K562 (cell line): ENCODE measurements around the gene CHD3. TPM values are rescaled to one million over a fixed set of nuclear protein-coding genes. Genes with fewer than 3 reads are reported as not detected.

Source experiments
- ATAC-seq: fragments of 200-7000 bp; cut with Tn5 transposase; 3 replicates; pipeline ENCODE4 v1.9.1; 2020; ENCODE audit warnings: moderate library complexity
- BruUV-seq: library from RNA; stranded (reverse); fragments of 400-500 nt; replicated peaks from 2 replicates; lab custom pipeline; 2021; lab: Mats Ljungman, UMichigan
- CTCF ChIA-PET: fragments of 300-600 bp; formaldehyde crosslinking; extraction: SDS; loops from one replicate; lab custom pipeline; 2021; ENCODE audit warnings: low intra/inter-chr PET ratio; lab: Yijun Ruan, JAX
- POLR2A ChIA-PET: fragments of 300-600, 350-650 bp; sonication (Branson Sonifier 250); formaldehyde crosslinking; extraction: SDS; loops from one replicate; lab custom pipeline; 2021; ENCODE audit warnings: antibody characterized with exemption, inconsistent platforms; lab: Yijun Ruan, JAX
- DNase-seq, 4 experiments: peaks; one replicate each; pipeline versions ENCODE4 v3.0.0 to v3.0.0-alpha.2; 2011 to 2018; ENCODE audit warnings: low spot score in 3 of 4, mixed read lengths in 3 of 4; ENCODE audit errors: extremely low read depth in 1 of 4
- FAIRE-seq: peaks from 2 replicates; lab custom pipeline; 2011; peaks lifted over from hg19 to GRCh38; lab: Jason Lieb, UNC
- H2AFZ ChIP-seq: 2 replicates; pipeline ENCODE4 v1.6.0; 2011; ENCODE audit warnings: low read depth, low read length, control low read depth, inconsistent platforms
- H3K27ac ChIP-seq: fragments of 200-600 bp; 3 replicates; pipeline ENCODE4 v1.8.0; 2011; ENCODE audit warnings: low read depth, mild to moderate bottlenecking, control low read depth, inconsistent platforms, low read length, moderate library complexity, mixed read lengths; ENCODE audit errors: extremely low read depth
- H3K27me3 ChIP-seq, 2 experiments: fragments of 300-600 bp in 1 of 2; 2 replicates in 1 of 2; 3 replicates in 1 of 2; pipeline versions ENCODE4 v1.6.0 to v1.8.0; 2011; ENCODE audit warnings: inconsistent platforms in 2 of 2, low read length in 2 of 2, mild to moderate bottlenecking in 1 of 2, mixed read lengths in 1 of 2, moderate library complexity in 1 of 2; ENCODE audit not compliant: control insufficient read depth in 2 of 2, insufficient read depth in 2 of 2
- H3K36me3 ChIP-seq: fragments of 300-600 bp; 3 replicates; pipeline ENCODE4 v1.8.0; 2011; ENCODE audit warnings: mild to moderate bottlenecking, low read length, inconsistent platforms; ENCODE audit not compliant: control insufficient read depth, insufficient read depth
- H3K4me1 ChIP-seq, 2 experiments: fragments of 200-600 bp in 1 of 2; replicated peaks in 1 of 2; 2 replicates in 1 of 2; 3 replicates in 1 of 2; pipeline versions ENCODE4 v1.5.1 to v1.8.0; 2011; ENCODE audit warnings: inconsistent platforms in 2 of 2, low read length in 2 of 2, mild to moderate bottlenecking in 1 of 2, mixed read lengths in 1 of 2, moderate library complexity in 1 of 2; ENCODE audit not compliant: control insufficient read depth in 2 of 2, insufficient read depth in 2 of 2
- H3K4me2 ChIP-seq: 2 replicates; pipeline ENCODE4 v1.6.1; 2011; ENCODE audit warnings: low read length, control low read depth, inconsistent platforms, mixed read lengths; ENCODE audit not compliant: insufficient read depth
- H3K4me3 ChIP-seq: fragments of 200-600 bp; sonication (generic), shearing (Covaris generic); 2 replicates; pipeline ENCODE4 v1.5.1; 2016; ENCODE audit warnings: control low read depth, inconsistent platforms
- H3K79me2 ChIP-seq: fragments of 200-600 bp; 3 replicates; pipeline ENCODE4 v1.8.0; 2011; ENCODE audit warnings: low read length, inconsistent platforms; ENCODE audit not compliant: control insufficient read depth, insufficient read depth
- H3K9ac ChIP-seq, 2 experiments: 2 replicates each; pipeline versions ENCODE4 v1.6.0 to v1.6.1; 2011; ENCODE audit warnings: low read depth in 2 of 2, low read length in 2 of 2, control low read depth in 1 of 2, inconsistent platforms in 1 of 2, mild to moderate bottlenecking in 1 of 2, mixed read lengths in 1 of 2; ENCODE audit not compliant: insufficient read depth in 1 of 2
- H3K9me1 ChIP-seq: one replicate; pipeline ENCODE4 v1.6.0; 2011; ENCODE audit warnings: inconsistent platforms, mild to moderate bottlenecking, low read length, moderate library complexity; ENCODE audit not compliant: control insufficient read depth, insufficient read depth
- H3K9me3 ChIP-seq: replicated peaks from 2 replicates; pipeline ENCODE4 v1.5.1; 2011; ENCODE audit warnings: low read depth, low read length, inconsistent platforms; ENCODE audit not compliant: control insufficient read depth, insufficient read depth
- H4K20me1 ChIP-seq: replicated peaks from 2 replicates; pipeline ENCODE4 v1.6.1; 2011; ENCODE audit warnings: low read length, inconsistent platforms, mixed read lengths; ENCODE audit not compliant: control insufficient read depth, insufficient read depth
- PURB ChIP-seq: sonication (generic); formaldehyde crosslinking; IDR thresholded peaks from 2 replicates; pipeline ENCODE4 v1.9.0; 2021; ENCODE audit warnings: low read depth, mild to moderate bottlenecking, missing genetic modification reagents
- ZKSCAN1 ChIP-seq: fragments of 150-350 bp; IDR thresholded peaks from 2 replicates; pipeline ENCODE4 v1.6.1; 2016; ENCODE audit warnings: low read depth, low read length
- WGBS: fragments of 100-300 bp; shearing (Covaris generic); methylation state at CpG from one replicate; pipeline ENCODE4 v1.1.6; 2016; ENCODE audit warnings: low coverage, mixed read lengths; ENCODE audit not compliant: insufficient coverage; ENCODE audit errors: missing lambda C conversion rate; 5-methylcytosine and 5-hydroxymethylcytosine counted together
- in situ Hi-C: fragments of 300-500 bp; cut with MboI; formaldehyde crosslinking; loops from 4 replicates; pipeline ENCODE4 v1.15.0; 2018; ENCODE audit warnings: inconsistent platforms, mixed read lengths
- intact Hi-C: fragments of 100-400 bp; cut with micrococcal nuclease; formaldehyde crosslinking; loops from 2 replicates; pipeline ENCODE4 v1.14.2; 2022
- polyA plus RNA-seq, 8 experiments: library from polyadenylated mRNA; depleted of rRNA in 4 of 8; stranded (reverse) in 5 of 8; unstranded in 3 of 8; fragments of >200 nt; fragmentation: Nextera tagmentation in 2 of 8; fragmentation: Illumina TruSeq in 1 of 8; extraction: Ambion mirVana in 2 of 8; extraction: Trizol in 1 of 8; gene quantifications; 2 replicates each; pipeline versions ENCODE4 v1.2.1 to v1.2.3, GENCODE V29; 2011 to 2014; ENCODE audit warnings: inconsistent platforms in 1 of 8, missing spikeins in 1 of 8
- total RNA-seq, 7 experiments: library from RNA; depleted of rRNA in 6 of 7; stranded (reverse); fragments of >200 nt in 6 of 7; fragmentation: Illumina TruSeq in 2 of 7; extraction: Trizol in 2 of 7; gene quantifications; 2 replicates each; pipeline versions ENCODE4 v1.2.1 to v1.2.3, GENCODE V29; 2011 to 2021; ENCODE audit warnings: low replicate concordance in 1 of 7

Gene CHD3
- total and polyA plus RNA-seq, 9 of the 15 experiments (the other 6 are each of a cell fraction or from before 2014, with no cell fraction given), result 0.39 to 38.2 (median 21.2) TPM

DNA sequence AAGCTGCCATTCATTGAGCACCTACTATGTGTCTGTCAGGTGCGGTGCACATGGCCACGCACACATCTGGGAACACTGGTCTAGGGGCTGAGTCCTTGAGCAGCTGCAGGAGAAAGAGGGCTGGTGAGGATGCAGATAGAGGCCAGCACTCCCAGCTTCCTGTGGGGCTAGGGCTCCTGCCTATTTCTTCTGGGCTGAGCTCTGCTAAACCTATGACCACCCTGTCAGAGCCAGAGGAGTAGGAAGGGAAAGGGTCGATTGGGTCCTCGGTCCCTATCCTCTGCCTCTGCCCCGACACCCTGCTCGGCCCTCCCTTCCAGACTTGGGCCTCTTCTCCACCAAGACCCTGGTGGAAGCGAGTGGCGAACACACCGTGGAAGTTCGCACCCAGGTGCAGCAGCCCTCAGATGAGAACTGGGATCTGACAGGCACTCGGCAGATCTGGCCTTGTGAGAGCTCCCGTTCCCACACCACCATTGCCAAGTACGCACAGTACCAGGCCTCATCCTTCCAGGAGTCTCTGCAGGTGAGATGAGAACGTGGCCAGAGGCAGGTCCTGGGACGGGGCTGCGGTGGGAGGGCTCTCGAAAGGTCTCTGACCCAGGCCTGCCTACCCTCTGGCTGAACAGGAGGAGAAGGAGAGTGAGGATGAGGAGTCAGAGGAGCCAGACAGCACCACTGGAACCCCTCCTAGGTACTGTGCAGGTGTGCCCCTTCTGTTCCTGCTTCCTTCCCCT, 37.7 kb upstream of the CHD3 start:
- no peaks in the 10 kb centered on the region for H4K20me1 ChIP-seq
- no peak overlapping the region for H3K4me3 ChIP-seq
- no peaks in the 10 kb centered on the region for H3K27me3 ChIP-seq
- no peak for DNase-seq
- BruUV-seq, result no TSS peak
- no peak overlapping the region for H3K9ac ChIP-seq
- ChIA-PET CTCF (interaction anchor here (1.3 kb wide), 1 partner anchor 29 kb away, joined by 8 read pairs; no protein-coding TSS in a partner anchor), POLR2A (interaction anchor here (1.0 to 1.4 kb wide), 3 partner anchors 9 to 20 kb away, joined by 4 to 8 read pairs (median 4); no protein-coding TSS in a partner anchor)
- TF ChIP-seq PURB (CRISPR knock-in tag) (no peak), ZKSCAN1 (0 out of 2 replicates have a peak, but pooled peaks have one; percentile 57)
- no peak overlapping the region for H3K27ac ChIP-seq
- peaks cover 3% of the 10 kb centered on the region; the same call in 1 of the 3 replicates for H3K79me2 ChIP-seq
- no peak overlapping the region for H3K4me2 ChIP-seq
- WGBS, result 97% methylated on average over 10 of the region's 17 CpGs
- H3K4me1 ChIP-seq, result peaks cover 0 to 30% of the 10 kb centered on the region in 2 experiments; a peak in 2 of 5 replicates
- H3K9me3 ChIP-seq, result no peaks in the 10 kb centered on the region
- H2AFZ ChIP-seq, result no peak overlapping the region
- peaks cover 62% of the 10 kb centered on the region; the same call in 2 of the 3 replicates for H3K36me3 ChIP-seq
- in situ Hi-C loops (no loop called here), intact Hi-C loops (loop anchor here (10.0 kb wide), 1 partner anchor 106 kb away; no protein-coding TSS in a partner anchor)
- no peaks in the 10 kb centered on the region for H3K9me1 ChIP-seq
- ATAC-seq, result no peak
- FAIRE-seq, result no peak
